Cardiac muscle cell (in vitro differentiated cells and primary cell): ENCODE data around the gene USP33. TPM values are rescaled to one million over a fixed set of nuclear protein-coding genes. Genes with fewer than 3 reads are reported as not detected.
"Not testable (repeated sequence)": the region's sequence is repeated elsewhere in the genome, so short reads cannot be mapped to it uniquely, and the experiment has no call there.

Source experiments
- DNase-seq, 2 donors: peaks; one replicate each; pipeline versions ENCODE4 v3.0.0 to v3.0.0-alpha.2; 2010 to 2017; ENCODE audit warnings: low read depth in 1 of 2, low spot score in 1 of 2
- H3K27ac ChIP-seq: fragments of 200-600 bp; sonication (generic); 2 replicates; pipeline ENCODE4 v1.5.1; 2016
- H3K27me3 ChIP-seq: fragments of 200-600 bp; sonication (generic); 2 replicates; pipeline ENCODE4 v1.6.0; 2016; ENCODE audit warnings: control low read depth
- H3K36me3 ChIP-seq: fragments of 200-600 bp; sonication (generic); 2 replicates; pipeline ENCODE4 v1.5.1; 2016; ENCODE audit warnings: control low read depth
- H3K4me1 ChIP-seq: fragments of 200-600 bp; sonication (generic); 2 replicates; pipeline ENCODE4 v1.8.1; 2017; ENCODE audit warnings: low read depth, mild to moderate bottlenecking, mixed run types
- H3K4me3 ChIP-seq: fragments of 200-600 bp; sonication (generic); 2 replicates; pipeline ENCODE4 v1.5.1; 2016; ENCODE audit warnings: mild to moderate bottlenecking
- H3K9me3 ChIP-seq: fragments of 200-600 bp; sonication (generic); 2 replicates; pipeline ENCODE4 v1.5.1; 2017; ENCODE audit warnings: low read depth, mild to moderate bottlenecking, control low read depth
- CTCF ChIP-seq: IDR thresholded peaks from 2 replicates; pipeline ENCODE4 v1.5.1; 2012; ENCODE audit warnings: low read depth, mild to moderate bottlenecking, low read length
- polyA plus RNA-seq: library from polyadenylated mRNA; unstranded; fragments of >200 nt; fragmentation: Nextera tagmentation; extraction: Ambion mirVana; gene quantifications from 2 replicates; pipeline ENCODE4 v1.2.1, GENCODE V29; 2016
- total RNA-seq: library from RNA; depleted of rRNA; stranded (reverse); fragments of >200 nt; gene quantifications from 2 replicates; pipeline ENCODE4 v1.2.3, GENCODE V29; 2016

USP33 gene
- total and polyA plus RNA-seq, 2 experiments from 2014 or later: 43.8 to 48.4 TPM

GRCh38 chr1:77756052-77756754, 3.4 kb downstream of the USP33 start:
- Histone ChIP-seq H3K9me3 (no peaks in the 10 kb centered on the region), H3K4me1 (peaks cover 7% of the 10 kb centered on the region), H3K4me3 (no peak overlapping the region), H3K27ac (no peak overlapping the region), H3K36me3 (no peaks in the 10 kb centered on the region), H3K27me3 (no peaks in the 10 kb centered on the region)
- DNase-seq: no peak
- TF ChIP-seq CTCF: no peak

- not testable (repeated sequence) for H3K4me1 ChIP-seq
Observed at GRCh38 chr1:77749489-77749888, 10.2 kb downstream of the USP33 start.

GRCh38 chr1:77744576-77744975, 15.1 kb downstream of the USP33 start:
- Histone ChIP-seq H3K27ac (no peak overlapping the region), H3K36me3 (peaks cover 5% of the 10 kb centered on the region), H3K4me3 (no peak overlapping the region), H3K9me3 (no peaks in the 10 kb centered on the region), H3K4me1 (no peaks in the 10 kb centered on the region), H3K27me3 (no peaks in the 10 kb centered on the region)
- DNase-seq: no peak
- no peak for TF ChIP-seq CTCF

More at GRCh38 chr1:77749489-77749888, 10.2 kb downstream of the USP33 start:
- H3K27ac ChIP-seq, H3K27me3 ChIP-seq, H3K36me3 ChIP-seq, DNase-seq, H3K4me3 ChIP-seq, H3K9me3 ChIP-seq: not testable (repeated sequence)

- Histone ChIP-seq H3K4me3 (no peak overlapping the region), H3K36me3 (peaks cover 24% of the 10 kb centered on the region), H3K27me3 (no peaks in the 10 kb centered on the region), H3K4me1 (no peaks in the 10 kb centered on the region), H3K9me3 (no peaks in the 10 kb centered on the region), H3K27ac (no peak overlapping the region)
- no peak for DNase-seq
- no peak for TF ChIP-seq CTCF
Observed at GRCh38 chr1:77742011-77742555, 17.6 kb downstream of the USP33 start.

GRCh38 chr1:77741316-77741715, 18.3 kb downstream of the USP33 start:
- Histone ChIP-seq H3K27me3 (no peaks in the 10 kb centered on the region), H3K4me1 (no peaks in the 10 kb centered on the region), H3K4me3 (no peak overlapping the region), H3K36me3 (peaks cover 25% of the 10 kb centered on the region), H3K9me3 (no peaks in the 10 kb centered on the region), H3K27ac (no peak overlapping the region)
- DNase-seq: no peak
- no peak for TF ChIP-seq CTCF

GRCh38 chr1:77739235-77739634, 20.4 kb downstream of the USP33 start:
- no peaks in the 10 kb centered on the region for H3K4me1 ChIP-seq
- no peak overlapping the region for H3K4me3 ChIP-seq
- no peak for DNase-seq
- no peak overlapping the region for H3K27ac ChIP-seq
- TF ChIP-seq CTCF: no peak
- H3K36me3 ChIP-seq: peaks cover 33% of the 10 kb centered on the region
- no peaks in the 10 kb centered on the region for H3K27me3 ChIP-seq
- no peaks in the 10 kb centered on the region for H3K9me3 ChIP-seq
